ENCODE data around the gene MAD2L2.

Gene MAD2L2

DNA sequence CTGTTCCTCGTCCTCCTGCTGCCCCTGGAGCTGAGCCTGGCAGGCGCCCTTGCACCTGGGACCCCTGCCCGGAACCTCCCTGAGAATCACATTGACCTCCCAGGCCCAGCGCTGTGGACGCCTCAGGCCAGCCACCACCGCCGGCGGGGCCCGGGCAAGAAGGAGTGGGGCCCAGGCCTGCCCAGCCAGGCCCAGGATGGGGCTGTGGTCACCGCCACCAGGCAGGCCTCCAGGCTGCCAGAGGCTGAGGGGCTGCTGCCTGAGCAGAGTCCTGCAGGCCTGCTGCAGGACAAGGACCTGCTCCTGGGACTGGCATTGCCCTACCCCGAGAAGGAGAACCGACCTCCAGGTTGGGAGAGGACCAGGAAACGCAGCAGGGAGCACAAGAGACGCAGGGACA, 25.3 kb upstream of the MAD2L2 start:
- DNase-seq (ENCODE audit: insufficient read length, low spot score) (no peak), FAIRE-seq (no peak)
- TF ChIP-seq, protein P1, sequence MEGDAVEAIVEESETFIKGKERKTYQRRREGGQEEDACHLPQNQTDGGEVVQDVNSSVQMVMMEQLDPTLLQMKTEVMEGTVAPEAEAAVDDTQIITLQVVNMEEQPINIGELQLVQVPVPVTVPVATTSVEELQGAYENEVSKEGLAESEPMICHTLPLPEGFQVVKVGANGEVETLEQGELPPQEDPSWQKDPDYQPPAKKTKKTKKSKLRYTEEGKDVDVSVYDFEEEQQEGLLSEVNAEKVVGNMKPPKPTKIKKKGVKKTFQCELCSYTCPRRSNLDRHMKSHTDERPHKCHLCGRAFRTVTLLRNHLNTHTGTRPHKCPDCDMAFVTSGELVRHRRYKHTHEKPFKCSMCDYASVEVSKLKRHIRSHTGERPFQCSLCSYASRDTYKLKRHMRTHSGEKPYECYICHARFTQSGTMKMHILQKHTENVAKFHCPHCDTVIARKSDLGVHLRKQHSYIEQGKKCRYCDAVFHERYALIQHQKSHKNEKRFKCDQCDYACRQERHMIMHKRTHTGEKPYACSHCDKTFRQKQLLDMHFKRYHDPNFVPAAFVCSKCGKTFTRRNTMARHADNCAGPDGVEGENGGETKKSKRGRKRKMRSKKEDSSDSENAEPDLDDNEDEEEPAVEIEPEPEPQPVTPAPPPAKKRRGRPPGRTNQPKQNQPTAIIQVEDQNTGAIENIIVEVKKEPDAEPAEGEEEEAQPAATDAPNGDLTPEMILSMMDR (IDR thresholded peaks at IDR 0.05; ENCODE audit: insufficient read depth, missing control alignments), result no peak

- TF ChIP-seq, protein P1 (IDR thresholded peaks at IDR 0.05; ENCODE audit: insufficient read depth, missing control alignments), result no peak
- FAIRE-seq (no peak), DNase-seq (ENCODE audit: insufficient read length, low spot score) (no peak)
Measured at GRCh38 chr1:11705596-11705995, 24.6 kb upstream of the MAD2L2 start.

- TF ChIP-seq, protein P1 (IDR thresholded peaks at IDR 0.05; ENCODE audit: insufficient read depth, missing control alignments), result no peak
- FAIRE-seq (no peak), DNase-seq (ENCODE audit: insufficient read length, low spot score) (no peak)
Measured at GRCh38 chr1:11704691-11705475, 23.9 kb upstream of the MAD2L2 start.

DNA sequence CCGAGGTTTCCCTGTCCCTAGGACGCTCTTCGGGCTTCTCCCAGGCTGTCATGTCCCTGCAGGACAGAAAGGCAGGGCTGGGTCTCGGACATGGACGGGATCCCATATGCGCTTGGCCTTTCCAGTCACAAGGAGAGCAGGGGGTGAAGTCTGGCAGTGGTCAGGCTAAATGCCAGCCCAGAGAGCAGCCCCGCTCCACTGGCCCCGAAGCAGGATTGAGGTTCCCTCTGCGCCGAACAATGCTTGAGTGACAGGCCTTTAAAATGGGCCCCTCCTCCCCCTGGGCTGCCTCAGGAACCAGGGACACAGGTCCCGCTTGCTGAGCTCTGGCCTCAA, 23.2 kb upstream of the MAD2L2 start:
- DNase-seq (ENCODE audit: insufficient read length, low spot score) (no peak), FAIRE-seq (no peak)
- TF ChIP-seq, protein P1 (IDR thresholded peaks at IDR 0.05; ENCODE audit: insufficient read depth, missing control alignments), result no peak

- no peak for DNase-seq (ENCODE audit: insufficient read length, low spot score)
- FAIRE-seq, result no peak
Measured at GRCh38 chr1:11703357-11704193, 22.6 kb upstream of the MAD2L2 start.

DNA sequence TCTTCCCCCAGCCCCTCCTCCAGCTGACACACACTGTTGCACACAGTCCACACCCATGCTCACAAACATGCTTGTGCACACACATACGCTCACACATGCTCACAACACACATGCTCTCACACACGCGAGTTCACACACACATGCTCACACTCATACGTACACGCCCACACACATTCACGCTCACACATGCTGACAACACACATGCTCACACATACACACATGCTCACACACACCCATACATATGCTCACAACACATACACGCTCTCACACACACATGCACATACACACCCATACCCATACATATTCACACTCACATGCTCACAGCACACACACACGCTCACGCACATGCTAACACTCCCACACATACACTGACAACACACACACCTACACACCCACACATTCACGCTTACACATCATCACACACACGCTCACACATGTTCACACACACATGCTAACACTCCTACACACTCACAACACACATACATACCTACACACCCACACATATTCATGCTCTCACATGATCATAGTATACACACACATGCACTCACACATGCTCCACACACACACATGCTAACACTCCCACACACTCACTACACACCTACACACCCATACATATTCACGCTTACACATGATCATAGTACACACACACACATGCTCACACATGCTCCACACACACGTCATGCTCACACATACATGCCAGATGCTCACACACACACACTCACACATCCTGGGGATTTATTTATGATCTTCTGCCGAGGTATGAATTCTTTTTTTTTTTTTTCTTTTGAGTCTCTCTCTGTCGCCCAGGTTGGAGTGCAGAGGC, 21.2 kb upstream of the MAD2L2 start:
- no peak for FAIRE-seq
- TF ChIP-seq, protein P1 (IDR thresholded peaks at IDR 0.05; ENCODE audit: insufficient read depth, missing control alignments), result no peak
- DNase-seq (ENCODE audit: insufficient read length, low spot score), result no peak

More at GRCh38 chr1:11703357-11704193, 22.6 kb upstream of the MAD2L2 start:
- TF ChIP-seq, protein P1 (IDR thresholded peaks at IDR 0.05; ENCODE audit: insufficient read depth, missing control alignments), result no peak

All from D721Med (cell line).